NOMO-1 treated with dmso at 0.1 percent for 144 hours (cell line): ENCODE measurements around the gene NOTCH2.

ENCODE experiments used
- DNase-seq: peaks from one replicate; lab custom pipeline; 2025; ENCODE audit not compliant: unreplicated experiment; lab: John Stamatoyannopoulos, UW

NOTCH2 gene

DNA sequence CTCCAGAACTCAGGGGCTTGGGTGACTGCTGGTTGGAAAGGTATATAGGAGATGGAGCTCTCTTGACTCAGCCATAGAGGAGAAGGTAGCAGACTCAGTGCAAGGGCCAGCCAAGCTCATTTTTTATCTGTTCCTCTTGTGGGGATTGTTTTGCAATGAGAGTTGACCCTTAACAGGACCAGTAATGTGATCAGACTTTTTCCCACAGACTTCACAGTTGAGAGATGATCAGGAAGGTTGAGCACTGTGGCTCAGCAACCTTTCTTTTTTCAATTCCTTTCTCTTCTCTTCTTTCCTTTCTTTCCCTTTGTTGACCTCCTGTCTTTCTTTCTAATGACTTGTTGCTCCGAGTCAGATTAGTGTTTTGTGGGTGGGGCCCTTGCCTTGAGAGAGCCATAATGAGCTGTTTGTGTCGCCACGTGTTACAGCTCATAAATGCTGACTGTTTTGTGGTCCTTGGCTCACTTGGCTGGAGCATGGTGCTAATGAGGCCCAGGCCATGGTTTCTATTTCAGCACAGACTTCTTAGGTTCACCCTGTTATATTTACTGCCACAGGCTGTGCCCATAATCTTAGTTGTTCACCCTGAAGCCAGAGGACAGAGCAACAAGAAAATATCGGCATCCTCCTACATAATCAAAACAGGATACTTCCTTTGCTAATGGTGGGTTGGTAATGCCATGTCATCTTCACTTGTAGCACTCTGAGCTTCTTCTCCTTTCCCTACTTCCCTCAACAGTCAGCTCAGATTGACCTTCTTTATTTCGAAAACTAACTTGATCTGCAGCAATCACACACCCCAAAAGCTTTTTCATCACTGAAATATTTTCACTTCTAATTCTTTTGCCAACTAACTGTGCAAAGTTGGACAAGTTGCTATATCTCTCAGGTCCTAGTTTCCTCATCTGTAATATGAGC is 187.1 kb downstream of the NOTCH2 start:
- DNase-seq = peak; percentile 16

DNA sequence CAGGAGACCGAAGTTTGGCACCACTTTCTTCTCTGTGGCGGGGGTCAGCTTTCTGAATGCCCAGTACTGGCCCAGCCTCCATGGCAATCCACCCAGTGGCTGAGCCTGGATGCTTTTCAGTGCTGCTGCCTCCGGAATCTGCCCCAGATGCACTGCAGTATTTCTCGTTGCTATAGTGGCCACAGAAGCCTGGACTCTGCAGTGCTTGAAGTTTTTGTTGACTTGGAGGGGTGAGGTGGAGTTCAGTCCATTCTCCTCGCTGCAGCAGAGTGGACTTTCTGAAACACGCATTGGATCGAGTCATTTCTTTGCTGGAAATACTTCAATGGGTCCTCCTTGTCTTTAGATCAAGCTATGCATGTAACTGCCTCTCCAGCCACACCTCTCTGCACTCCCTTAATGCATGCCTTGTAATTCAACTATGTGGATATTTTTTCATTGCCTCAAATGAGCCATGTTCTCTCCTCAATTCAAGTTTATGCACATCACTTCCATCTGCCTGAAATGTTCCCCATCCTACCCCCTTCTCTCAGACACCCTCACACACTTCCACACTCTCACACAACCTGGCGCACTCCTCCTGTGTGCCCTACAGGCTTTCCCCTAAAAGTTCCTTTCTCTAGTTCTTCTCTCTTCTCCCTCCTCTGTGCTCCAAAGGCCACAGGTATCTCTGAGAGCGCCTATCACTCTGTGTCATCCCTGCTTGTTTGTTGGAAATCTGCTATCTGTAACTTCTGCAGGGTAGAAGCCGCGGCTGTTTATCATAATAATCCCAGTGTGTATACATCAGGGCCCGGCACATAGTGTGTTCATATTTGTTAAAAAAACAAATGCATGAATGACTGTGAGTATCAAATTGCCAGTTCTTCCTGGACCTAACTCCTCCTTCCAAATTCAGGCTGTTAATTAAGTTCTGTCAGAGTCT is 189.7 kb downstream of the NOTCH2 start:
- DNase-seq = no peak

DNA sequence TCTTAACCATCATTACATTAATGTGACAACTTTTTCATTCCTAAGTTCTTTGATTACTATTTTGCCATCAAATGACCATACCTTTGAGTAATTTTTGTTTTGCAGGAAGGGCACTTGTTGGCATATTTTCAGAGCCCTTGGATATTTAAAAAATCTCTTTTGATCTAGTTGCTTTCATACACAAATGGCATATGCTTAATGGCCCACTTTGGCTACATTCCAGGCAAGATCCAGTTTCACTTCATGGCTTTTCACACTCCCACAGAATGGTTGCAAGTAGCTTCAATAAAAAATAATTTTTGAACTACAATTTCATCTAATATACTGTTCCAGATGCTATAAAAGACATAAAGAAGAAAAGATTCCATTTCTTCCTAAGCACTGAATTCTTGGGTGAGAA is 191.3 kb downstream of the NOTCH2 start:
- DNase-seq = no peak

DNA sequence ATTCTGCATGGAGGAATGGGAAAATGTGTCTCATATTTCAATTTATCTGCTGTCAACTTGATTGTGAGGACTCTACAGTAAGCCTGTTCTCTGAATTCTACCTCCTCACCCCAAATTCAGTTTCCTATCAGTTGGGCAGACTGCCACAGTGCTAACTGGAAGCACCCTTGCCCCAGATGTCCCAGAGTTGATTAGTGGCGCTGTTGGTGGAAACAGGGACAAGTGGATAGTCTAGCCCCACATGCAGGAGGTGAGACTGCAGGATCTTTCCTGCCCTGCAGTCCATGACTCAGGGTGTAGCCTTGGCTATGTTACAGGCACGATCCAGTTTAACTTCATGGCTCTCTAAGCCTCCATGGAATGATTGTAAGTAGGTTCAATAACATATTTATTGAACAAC is 195.3 kb downstream of the NOTCH2 start:
- DNase-seq = no peak

DNA sequence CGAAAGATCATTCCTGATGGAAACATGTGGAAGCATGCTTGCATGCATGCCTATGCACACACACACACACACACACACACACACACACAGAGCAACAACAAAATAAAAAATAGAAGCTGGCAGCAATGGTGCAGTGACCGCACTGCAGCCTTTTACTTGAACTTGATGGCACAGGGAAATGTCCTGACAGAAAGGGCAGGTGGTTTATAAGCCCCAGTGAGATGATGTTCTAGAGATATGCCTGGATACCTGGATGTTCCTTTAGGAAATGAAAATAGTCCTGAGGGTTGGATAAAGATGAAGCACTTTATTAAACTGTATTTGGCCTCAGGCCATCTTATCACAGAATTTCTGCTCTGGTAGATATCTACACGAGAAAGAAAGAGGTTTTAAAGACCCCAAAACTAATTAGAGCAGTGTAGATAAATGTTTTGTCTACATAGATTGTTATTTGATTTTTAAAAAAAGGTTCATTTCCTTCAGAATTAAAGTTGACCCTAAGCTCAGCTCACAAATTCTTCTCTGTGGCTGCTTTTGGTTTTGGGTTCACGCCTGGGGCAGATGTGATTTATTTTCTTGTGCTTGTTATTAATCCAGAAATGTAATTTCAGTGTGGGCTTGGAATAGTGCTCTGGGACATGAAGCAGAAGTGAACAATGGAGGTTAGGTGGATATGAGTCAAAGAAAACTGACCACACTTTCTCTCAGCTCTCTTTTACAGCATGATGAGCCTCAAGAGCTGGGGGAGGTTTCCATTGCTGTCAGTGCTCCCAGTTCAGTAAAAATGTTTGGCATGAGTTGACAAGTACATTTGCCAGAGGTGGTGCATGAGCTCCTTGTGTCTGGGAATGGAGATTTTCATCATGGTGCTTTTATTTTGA is 196.1 kb downstream of the NOTCH2 start:
- DNase-seq = no peak

DNA sequence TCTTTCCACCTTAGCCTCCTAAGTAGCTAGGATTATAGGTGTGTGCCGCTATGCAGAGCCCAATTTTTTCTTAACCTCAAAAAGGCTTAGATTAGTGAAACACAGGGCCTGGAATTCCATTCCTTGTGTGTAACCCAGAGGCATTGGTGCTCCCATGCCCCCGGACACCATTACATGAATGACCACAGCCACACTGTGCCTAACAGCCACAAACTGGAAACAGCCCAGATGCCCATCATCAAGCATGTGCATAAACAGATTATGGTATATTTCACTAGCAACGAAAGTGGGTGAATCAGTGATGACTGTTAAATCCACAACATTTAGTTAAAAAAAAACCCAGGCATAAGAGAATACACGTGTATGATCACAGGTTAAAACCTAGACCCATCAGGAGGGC is 197.6 kb downstream of the NOTCH2 start:
- DNase-seq = no peak

DNA sequence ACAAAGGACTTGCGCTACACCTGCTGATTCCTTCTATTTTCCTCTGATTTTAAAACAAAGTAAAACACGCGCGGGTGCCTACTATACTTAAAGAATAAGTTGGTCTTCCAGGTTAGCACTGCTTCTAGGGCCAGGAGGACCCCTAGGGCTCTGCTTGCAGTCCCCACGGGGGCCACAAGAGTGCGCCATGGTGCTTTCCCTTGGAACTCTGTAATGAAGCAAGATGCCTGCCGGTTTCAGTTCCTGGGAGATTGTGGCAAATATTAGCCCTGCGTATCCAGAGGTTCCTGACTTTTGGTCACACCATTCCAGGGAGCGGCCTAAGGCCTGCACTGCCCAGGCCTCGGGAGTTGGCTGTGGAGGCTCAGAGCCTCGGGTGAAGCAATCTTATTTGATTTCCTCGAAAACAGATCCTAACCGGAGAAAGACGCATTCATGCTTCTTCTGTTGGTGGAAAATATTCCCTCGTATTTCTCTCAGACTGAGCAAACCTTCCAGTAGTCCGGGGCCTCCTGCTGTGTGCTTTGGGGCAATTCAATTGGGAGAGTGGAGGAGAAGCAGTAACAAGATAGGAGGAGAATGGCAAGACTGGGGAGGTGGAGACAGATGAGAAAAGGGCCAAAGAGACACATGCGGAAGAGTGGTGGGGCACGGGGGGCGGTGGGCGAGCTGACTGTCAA is 198.4 kb downstream of the NOTCH2 start:
- peak; percentile 56 for DNase-seq

DNA sequence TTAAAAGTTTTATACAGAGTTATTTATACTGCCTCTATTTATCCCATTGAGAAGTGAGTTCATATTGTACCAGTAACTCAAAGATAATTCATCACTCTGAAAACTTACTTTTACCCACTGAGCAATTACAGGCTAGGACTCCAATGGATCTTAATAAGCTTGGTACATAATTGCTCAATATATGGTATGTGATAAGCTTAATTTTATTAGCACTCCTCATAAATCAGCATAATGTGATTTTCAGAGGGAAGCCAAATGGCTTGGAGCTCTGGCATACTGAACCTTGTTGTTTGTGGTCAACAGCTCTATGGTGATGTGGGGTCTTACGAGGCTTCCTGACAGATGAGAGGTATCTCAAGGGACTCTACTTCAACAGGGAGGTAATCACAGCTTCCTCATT is 199.5 kb downstream of the NOTCH2 start:
- no peak for DNase-seq

DNA sequence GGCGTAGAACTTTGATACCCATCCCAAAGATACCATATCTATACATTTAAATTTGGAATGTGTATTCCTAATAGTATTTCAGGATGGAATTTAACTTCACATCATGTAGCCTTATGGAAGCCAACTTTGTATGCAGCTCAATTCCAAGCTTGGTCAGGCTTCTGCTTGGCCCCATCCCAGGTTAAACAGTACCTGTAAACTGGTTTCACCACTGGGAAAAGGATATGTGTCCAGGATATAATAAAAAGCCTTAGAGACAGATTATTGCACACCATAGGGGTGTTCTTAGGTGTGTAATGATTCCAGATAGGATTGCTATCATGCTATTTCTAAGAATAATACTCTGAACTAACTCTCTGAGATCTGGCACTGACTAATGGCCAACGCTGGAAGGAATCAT is 201.3 kb downstream of the NOTCH2 start:
- no peak for DNase-seq

DNA sequence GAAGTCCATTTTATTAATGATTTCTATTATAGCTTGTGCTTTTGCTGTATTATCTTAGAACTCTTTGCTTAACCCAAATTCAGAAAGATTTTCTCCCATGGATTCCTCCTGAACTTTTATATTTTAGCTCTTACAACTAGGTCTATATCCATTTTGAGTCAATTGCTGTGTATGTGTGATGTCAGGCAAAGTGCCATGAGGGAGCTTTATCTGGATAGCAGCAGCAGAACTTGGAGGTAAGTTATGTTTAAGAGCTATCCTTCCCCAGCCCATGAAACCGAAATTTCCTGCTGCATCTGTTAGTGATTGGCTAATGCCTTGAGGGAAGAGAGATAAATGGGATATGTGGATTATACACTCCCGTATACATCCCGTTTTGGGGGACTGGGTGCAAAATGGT is 203.0 kb downstream of the NOTCH2 start:
- DNase-seq = no peak

DNA sequence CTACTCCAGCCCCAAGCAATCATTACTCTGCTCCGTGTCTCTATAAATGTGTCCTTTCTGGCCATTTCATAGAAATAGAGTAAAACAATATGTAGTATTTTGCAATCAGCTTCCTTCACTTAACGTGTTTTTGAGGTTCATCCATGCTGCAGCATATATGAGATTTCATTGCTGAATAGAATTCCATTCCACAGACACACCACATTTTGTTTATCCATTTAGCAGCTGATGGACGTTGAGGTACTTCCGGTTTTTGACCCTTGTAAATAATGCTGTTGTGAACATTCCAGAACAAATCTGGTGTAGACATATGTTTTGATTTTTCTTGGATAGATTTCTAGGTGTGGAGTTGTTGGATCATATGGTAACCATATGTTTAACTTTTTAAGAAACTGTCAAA is 203.8 kb downstream of the NOTCH2 start:
- DNase-seq = no peak

DNA sequence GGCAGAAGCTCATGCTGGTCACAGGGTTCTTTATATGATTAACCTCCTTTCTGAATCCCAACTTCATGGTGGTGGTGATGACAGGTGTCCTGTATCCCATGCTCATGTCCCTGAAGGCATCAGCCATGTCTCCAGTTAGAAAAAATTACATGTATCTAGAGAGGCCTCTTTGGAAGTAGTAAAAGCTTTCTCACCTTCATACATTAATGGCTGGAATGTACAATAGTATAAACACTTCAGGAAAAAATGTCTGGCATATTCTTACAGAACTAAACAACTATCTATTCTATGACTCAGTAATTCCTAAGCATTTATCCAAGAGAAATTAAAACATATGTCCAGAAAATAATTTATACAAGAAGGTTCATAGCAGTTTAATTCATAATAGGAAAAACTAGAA is 207.2 kb downstream of the NOTCH2 start:
- DNase-seq = no peak
